BE2C (cell line): ENCODE measurements around the gene F10.

Experiments
- DNase-seq: peaks from one replicate; pipeline ENCODE4 v3.0.0-alpha.2; 2020
- H3K27me3 ChIP-seq: fragments of 250-450 bp; sonication (Bioruptor Pico); 2 replicates; pipeline ENCODE4 v1.5.1; 2020; ENCODE audit warnings: mild to moderate bottlenecking
- H3K36me3 ChIP-seq: fragments of 250-450 bp; sonication (Bioruptor Pico); 2 replicates; pipeline ENCODE4 v1.5.1; 2020; ENCODE audit warnings: mild to moderate bottlenecking
- H3K4me1 ChIP-seq: fragments of 250-450 bp; sonication (Bioruptor Pico); 2 replicates; pipeline ENCODE4 v1.5.1; 2020
- H3K4me3 ChIP-seq: 2 replicates; pipeline ENCODE4 v1.5.1; 2011; ENCODE audit warnings: low read depth, low read length
- H3K9me3 ChIP-seq: fragments of 250-450 bp; sonication (Bioruptor Pico); 2 replicates; pipeline ENCODE4 v1.5.1; 2020
- CTCF ChIP-seq: IDR thresholded peaks from 2 replicates; pipeline ENCODE4 v1.5.1; 2012; ENCODE audit warnings: mild to moderate bottlenecking, low read depth, low read length

The F10 gene

GRCh38 chr13:113167155-113167554, 44.6 kb downstream of the F10 start:
- Histone ChIP-seq H3K4me1 (peaks cover 10% of the 10 kb centered on the region), H3K36me3 (peaks cover 36% of the 10 kb centered on the region), H3K4me3 (no peak overlapping the region), H3K27me3 (no peaks in the 10 kb centered on the region), H3K9me3 (no peaks in the 10 kb centered on the region; the same call in 1 of the 2 replicates)
- TF ChIP-seq CTCF = no peak
- DNase-seq = no peak

- Histone ChIP-seq H3K27me3 (no peaks in the 10 kb centered on the region), H3K4me3 (no peak overlapping the region), H3K36me3 (peaks cover 40% of the 10 kb centered on the region), H3K4me1 (peaks cover 10% of the 10 kb centered on the region), H3K9me3 (no peaks in the 10 kb centered on the region; the same call in 1 of the 2 replicates)
- DNase-seq = no peak
- TF ChIP-seq CTCF = no peak
These were observed 45.0 kb downstream of the F10 start for GRCh38 chr13:113167575-113167974.

GRCh38 chr13:113168211-113168610, 45.6 kb downstream of the F10 start:
- no peak for TF ChIP-seq CTCF
- no peak for DNase-seq
- Histone ChIP-seq H3K4me1 (peaks cover 10% of the 10 kb centered on the region), H3K9me3 (no peaks in the 10 kb centered on the region; the same call in 1 of the 2 replicates), H3K36me3 (peaks cover 43% of the 10 kb centered on the region), H3K27me3 (no peaks in the 10 kb centered on the region), H3K4me3 (no peak overlapping the region)

- H3K4me1 ChIP-seq = peaks cover 10% of the 10 kb centered on the region
- H3K27me3 ChIP-seq = no peaks in the 10 kb centered on the region
- H3K9me3 ChIP-seq = no peaks in the 10 kb centered on the region; the same call in 1 of the 2 replicates
- peaks cover 43% of the 10 kb centered on the region for H3K36me3 ChIP-seq
- TF ChIP-seq CTCF = no peak
- H3K4me3 ChIP-seq = no peak overlapping the region
- no peak for DNase-seq
These were observed 47.0 kb downstream of the F10 start for GRCh38 chr13:113169277-113170272.

GRCh38 chr13:113170511-113170910, 47.9 kb downstream of the F10 start:
- no peak for DNase-seq
- Histone ChIP-seq H3K4me3 (no peak overlapping the region), H3K4me1 (peaks cover 10% of the 10 kb centered on the region), H3K9me3 (no peaks in the 10 kb centered on the region), H3K36me3 (peaks cover 49% of the 10 kb centered on the region), H3K27me3 (no peaks in the 10 kb centered on the region)
- no peak for TF ChIP-seq CTCF
